DMS114 treated with DMSO at 0.1 percent for 48 hours (cell line): ENCODE measurements around the gene KIF22.
"Not testable (repeated sequence)": the region's sequence is repeated elsewhere in the genome, so short reads cannot be mapped to it uniquely, and the experiment has no call there.

Experiments used
- DNase-seq: peaks from one replicate; lab custom pipeline; 2025; ENCODE audit not compliant: unreplicated experiment; lab: John Stamatoyannopoulos, UW

KIF22 gene

GRCh38 chr16:29790183-29790948 lies at the start of gene KIF22:
Gene KIF22 (plus strand): TSS chr16:29790751. CDS start chr16:29790760, 9 bp downstream.
- peak; percentile 94 for DNase-seq

DNA sequence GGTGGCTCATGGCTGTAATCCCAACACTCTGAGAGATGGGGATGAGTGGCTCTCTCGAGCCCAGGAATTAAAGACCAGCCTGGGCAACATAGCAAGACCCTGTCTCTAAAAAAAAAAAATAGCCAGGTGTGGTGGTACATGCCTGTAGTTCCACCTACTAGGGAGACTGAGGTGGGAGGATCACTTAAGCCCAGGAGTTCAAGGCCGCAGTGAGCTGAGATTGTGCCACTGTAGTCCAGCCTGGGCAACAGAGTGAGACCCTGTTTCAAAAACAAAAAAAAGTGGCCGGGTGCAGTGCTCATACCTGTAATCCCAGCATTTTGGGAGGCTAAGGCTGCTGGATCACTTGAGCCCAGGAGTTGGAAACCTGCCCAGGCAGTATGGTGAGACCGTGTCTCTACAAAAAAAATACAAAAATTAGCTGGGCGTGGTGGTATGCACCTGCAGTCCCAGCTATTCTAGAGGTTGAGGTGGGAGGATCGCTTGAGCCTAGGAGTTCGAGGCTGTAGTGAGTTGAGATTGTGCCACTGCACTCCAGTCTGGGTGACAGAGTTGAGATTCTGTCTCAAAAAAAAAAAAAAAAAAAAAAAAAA lies 47.8 kb upstream of the KIF22 start:
- no peak for DNase-seq

DNA sequence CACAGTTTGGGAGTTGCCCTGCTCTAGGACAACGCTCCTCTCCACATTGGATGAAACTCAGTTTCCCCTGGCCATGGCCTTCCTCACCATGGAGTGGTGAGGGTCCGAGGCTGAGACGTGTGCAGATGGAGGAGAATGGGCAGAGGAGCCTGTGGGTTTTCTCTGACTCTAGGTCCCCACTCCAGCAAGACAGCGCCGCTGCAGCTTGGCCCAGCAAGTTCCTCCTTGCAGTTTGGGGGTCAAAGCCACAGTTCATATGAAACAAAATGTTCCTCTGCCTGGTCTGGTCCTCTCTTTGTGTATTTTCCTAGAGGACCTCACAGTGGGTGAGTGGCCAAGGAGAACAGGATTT lies 47.1 kb upstream of the KIF22 start:
- DNase-seq: no peak

DNA sequence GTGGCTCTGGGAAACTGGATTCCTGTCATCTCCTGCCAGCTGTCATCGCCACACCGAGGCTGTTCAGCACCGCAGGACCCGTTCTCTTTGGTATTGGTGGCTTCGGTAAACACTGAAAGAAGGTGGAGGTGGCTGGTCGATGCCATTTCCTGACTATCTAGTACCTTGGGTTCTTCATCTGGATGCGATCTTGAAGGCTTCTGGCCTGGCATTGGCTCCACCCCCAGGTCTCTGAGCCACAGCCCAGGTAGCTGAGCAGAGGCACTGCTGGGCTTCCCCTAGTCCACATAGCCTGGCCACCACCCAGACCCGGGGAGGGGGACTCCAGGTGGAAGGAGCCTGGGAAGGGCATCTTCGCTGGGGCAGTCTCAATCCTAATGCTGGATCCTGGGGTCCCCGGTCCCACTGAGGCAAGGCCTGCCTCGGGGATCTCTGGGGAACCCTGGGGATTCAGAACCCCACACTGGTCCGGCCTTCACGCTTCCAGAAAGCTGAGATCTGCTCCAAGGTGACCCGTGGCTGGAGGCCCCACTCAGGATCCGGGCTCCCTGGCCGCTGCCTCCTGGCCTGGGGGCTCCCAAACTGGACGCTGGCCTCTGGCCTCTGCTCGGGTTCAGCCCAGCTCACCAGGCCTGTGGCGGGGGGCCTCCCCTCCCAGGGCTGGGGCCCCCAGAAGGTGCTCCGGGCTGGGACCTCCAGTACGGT lies 46.6 kb upstream of the KIF22 start:
- DNase-seq: no peak

- DNase-seq: no peak
Measured at GRCh38 chr16:29744541-29745101, 45.9 kb upstream of the KIF22 start.

- no peak for DNase-seq
Measured at GRCh38 chr16:29745121-29745852, 45.3 kb upstream of the KIF22 start.

GRCh38 chr16:29745853-29746345 lies 44.7 kb upstream of the KIF22 start, which contains the start of gene C16orf54:
Gene C16orf54 (minus strand): TSS chr16:29745990. CDS start chr16:29744951, 1,039 bp downstream.
- DNase-seq: no peak

GRCh38 chr16:29746518-29746917 lies 44.0 kb upstream of the KIF22 start:
- DNase-seq: not testable (repeated sequence)

- no peak for DNase-seq
Measured at GRCh38 chr16:29747947-29748759, 42.4 kb upstream of the KIF22 start.

- DNase-seq: not testable (repeated sequence)
Measured at GRCh38 chr16:29748760-29749149, 41.8 kb upstream of the KIF22 start.

DNA sequence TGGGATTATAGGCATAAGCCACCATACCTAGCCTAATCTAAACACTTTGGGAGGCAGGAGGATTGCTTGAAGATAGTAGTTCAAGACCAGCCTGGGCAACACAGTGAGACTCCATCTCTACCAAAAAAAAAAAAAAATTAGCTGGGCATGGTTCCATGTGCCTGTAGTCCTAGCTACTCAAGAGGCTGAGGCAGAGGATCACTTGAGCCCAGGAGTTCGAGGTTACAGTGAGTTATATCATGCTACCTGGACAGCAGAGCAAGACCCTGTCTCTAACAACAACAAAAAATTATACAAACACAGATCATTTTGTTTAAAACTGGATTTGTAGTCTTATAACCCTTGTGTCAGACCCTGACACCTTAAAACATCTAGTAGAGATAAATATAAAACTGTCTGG lies 37.0 kb upstream of the KIF22 start:
- DNase-seq: no peak

GRCh38 chr16:29756654-29757053 lies 33.9 kb upstream of the KIF22 start:
- DNase-seq: no peak

DNA sequence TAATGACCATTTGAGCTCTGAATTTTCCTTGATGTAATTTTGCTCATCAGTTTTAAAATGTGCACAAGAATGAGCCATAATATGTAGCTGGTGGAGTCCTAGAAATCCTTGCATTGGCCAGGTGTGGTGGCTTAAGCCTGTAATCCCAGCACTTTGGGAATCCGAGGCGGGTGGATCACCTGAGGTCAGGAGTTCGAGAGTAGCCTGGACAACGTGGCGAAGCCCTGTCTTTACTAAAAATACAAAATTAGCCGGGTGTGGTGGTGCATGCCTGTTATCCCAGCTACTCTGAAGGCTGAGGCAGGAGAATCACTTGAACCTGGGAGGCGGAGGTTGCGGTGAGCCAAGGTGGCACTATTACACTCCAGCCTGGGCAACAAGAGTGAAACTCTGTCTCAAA lies 33.5 kb upstream of the KIF22 start:
- not testable (repeated sequence) for DNase-seq

- DNase-seq: no peak
Measured at GRCh38 chr16:29757950-29758466, 32.5 kb upstream of the KIF22 start.

DNA sequence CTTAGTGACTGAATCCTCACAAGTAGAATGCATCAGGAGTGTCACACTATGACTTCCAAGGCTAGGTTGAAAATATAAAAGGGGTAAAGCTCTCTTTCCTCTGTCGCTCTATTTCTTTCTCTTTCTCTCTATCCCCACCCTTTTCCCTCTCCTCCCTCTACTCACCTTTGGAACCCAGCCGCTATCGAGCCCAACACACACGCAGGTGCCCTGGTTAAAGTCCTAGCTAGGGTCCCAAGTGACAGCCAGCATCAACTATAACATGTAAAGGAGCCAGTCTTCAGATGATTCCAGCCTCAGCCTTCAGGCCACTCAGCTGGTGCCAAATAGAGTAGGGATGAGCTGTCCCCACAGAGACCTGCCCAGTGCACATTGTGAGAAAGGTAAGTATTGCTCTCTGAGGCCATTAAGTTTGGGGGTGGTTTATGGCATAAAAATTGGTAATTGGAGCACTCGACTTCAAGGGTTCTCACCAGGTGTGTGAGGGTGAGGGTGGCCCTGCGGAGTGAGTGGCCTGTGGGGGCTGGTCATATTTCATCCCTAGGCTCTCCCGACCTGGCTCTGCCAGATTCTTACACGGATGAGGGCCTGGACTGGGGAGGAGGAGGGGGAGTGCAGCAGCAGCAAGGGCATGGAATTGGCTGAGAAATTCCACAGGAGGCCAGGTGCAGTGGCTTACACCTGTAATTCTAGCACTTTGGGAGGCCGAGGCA lies 29.8 kb upstream of the KIF22 start:
- no peak for DNase-seq

DNA sequence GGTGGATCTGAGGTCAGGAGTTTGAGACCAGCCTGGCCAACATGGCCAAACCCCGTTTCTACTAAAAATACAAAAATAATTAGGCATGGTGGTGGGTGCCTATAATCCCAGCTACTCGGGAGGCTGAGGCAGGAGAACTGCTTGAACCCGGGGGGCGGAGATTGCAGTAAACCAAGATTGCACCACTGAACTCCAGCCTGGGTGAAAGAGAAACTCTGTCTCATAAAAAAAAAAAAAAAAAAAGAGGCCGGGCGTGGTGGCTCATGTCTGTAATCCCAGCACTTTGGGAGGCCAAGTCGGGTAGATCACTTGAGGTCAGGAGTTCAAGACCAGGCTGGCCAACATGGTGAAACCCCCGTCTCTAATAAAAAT lies 29.3 kb upstream of the KIF22 start:
- DNase-seq: not testable (repeated sequence)

GRCh38 chr16:29761882-29762281 lies 28.7 kb upstream of the KIF22 start:
- DNase-seq: no peak

DNA sequence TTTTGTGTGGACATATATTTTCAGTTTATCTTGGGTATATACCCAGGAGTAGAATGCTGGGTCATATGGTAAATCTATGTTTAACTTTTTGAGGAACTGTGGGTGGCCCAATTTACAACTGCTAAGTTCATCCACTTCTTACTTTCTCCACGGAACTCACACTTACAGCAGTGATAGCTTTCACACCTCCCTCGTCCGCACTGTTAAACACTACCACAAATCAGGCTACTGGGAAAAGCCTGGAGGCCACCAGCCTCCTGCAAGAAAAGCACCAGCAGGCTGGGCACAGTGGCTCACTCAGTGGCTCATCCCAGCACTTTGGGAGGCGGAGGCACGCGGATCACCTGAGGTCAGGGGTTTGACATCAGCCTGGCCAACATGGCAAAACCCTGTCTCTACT lies 27.2 kb upstream of the KIF22 start:
- DNase-seq: no peak
